WTC11 (cell line): ENCODE results near the gene PHLPP1.

Source experiments
- ATF3 ChIP-seq: sonication (generic); formaldehyde crosslinking; conservative IDR thresholded peaks from 2 replicates; pipeline ENCODE4 v1.8.1; 2022; ENCODE audit warnings: mild to moderate bottlenecking, missing genetic modification reagents
- ATF6 ChIP-seq: sonication (generic); formaldehyde crosslinking; IDR thresholded peaks from 2 replicates; pipeline ENCODE4 v1.8.1; 2023; ENCODE audit warnings: mild to moderate bottlenecking, missing genetic modification reagents
- CREM ChIP-seq: sonication (generic); formaldehyde crosslinking; IDR thresholded peaks from 2 replicates; pipeline ENCODE4 v1.8.1; 2022; ENCODE audit warnings: mild to moderate bottlenecking, missing genetic modification reagents, moderate library complexity
- E2F1 ChIP-seq: sonication (generic); formaldehyde crosslinking; IDR thresholded peaks from 2 replicates; pipeline ENCODE4 v1.8.0; 2022; ENCODE audit warnings: mild to moderate bottlenecking, missing genetic modification reagents
- NFATC4 ChIP-seq: fragments of 250-450 bp; sonication (Bioruptor Pico); IDR thresholded peaks from 2 replicates; pipeline ENCODE4 v1.9.0; 2021; ENCODE audit warnings: mild to moderate bottlenecking
- PRRX2 ChIP-seq: fragments of 250-450 bp; sonication (Bioruptor Pico); IDR thresholded peaks from 2 replicates; pipeline ENCODE4 v1.8.0; 2021; ENCODE audit warnings: mild to moderate bottlenecking
- RELA ChIP-seq: sonication (generic); formaldehyde crosslinking; IDR thresholded peaks from 2 replicates; pipeline ENCODE4 v1.8.1; 2022; ENCODE audit warnings: missing genetic modification reagents, mild to moderate bottlenecking, borderline replicate concordance
- TEAD4 ChIP-seq: sonication (generic); formaldehyde crosslinking; IDR thresholded peaks from 2 replicates; pipeline ENCODE4 v1.8.0; 2022; ENCODE audit warnings: mild to moderate bottlenecking, missing genetic modification reagents
- ZNF423 ChIP-seq: fragments of 250-450 bp; sonication (Bioruptor Pico); IDR thresholded peaks from 2 replicates; pipeline ENCODE4 v2.1.2; 2022; ENCODE audit warnings: mild to moderate bottlenecking, moderate library complexity
- ZNF425 ChIP-seq: fragments of 250-450 bp; sonication (Bioruptor Pico); conservative IDR thresholded peaks from 2 replicates; pipeline ENCODE4 v1.9.0; 2021; ENCODE audit warnings: mild to moderate bottlenecking
- TF ChIP-seq, protein P1 (sequence below): sonication (generic); formaldehyde crosslinking; IDR thresholded peaks from 2 replicates; pipeline ENCODE4 v1.8.0; 2022; ENCODE audit warnings: mild to moderate bottlenecking, missing genetic modification reagents
- TF ChIP-seq, protein P2 (sequence below): fragments of 200-600 bp; IDR thresholded peaks from 2 replicates; pipeline ENCODE4 v1.8.0; 2022; ENCODE audit warnings: antibody characterized with exemption
- TF ChIP-seq, protein P3 (sequence below): sonication (generic); formaldehyde crosslinking; IDR thresholded peaks from 2 replicates; pipeline ENCODE4 v1.8.1; 2022; ENCODE audit warnings: mild to moderate bottlenecking, moderate library complexity, missing genetic modification reagents
- TF ChIP-seq, protein P4 (sequence below): sonication (generic); formaldehyde crosslinking; IDR thresholded peaks from 2 replicates; pipeline ENCODE4 v1.8.1; 2022; ENCODE audit warnings: low read depth, missing genetic modification reagents, borderline replicate concordance

GRCh38 chr18:62981566-62981965, 266.2 kb downstream of the PHLPP1 start:
- TF ChIP-seq, protein P1, sequence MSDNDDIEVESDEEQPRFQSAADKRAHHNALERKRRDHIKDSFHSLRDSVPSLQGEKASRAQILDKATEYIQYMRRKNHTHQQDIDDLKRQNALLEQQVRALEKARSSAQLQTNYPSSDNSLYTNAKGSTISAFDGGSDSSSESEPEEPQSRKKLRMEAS (CRISPR knock-in tag): no peak
- TF ChIP-seq TEAD4 (CRISPR knock-in tag) (no peak), NFATC4 (CRISPR knock-in tag) (no peak), RELA (CRISPR knock-in tag) (no peak), PRRX2 (CRISPR knock-in tag) (no peak), CREM (CRISPR knock-in tag) (no peak), ZNF423 (CRISPR knock-in tag) (no peak), ATF6 (CRISPR knock-in tag) (no peak), ZNF425 (CRISPR knock-in tag) (no peak), E2F1 (CRISPR knock-in tag) (no peak), ATF3 (CRISPR knock-in tag) (no peak)
- TF ChIP-seq, protein P2, sequence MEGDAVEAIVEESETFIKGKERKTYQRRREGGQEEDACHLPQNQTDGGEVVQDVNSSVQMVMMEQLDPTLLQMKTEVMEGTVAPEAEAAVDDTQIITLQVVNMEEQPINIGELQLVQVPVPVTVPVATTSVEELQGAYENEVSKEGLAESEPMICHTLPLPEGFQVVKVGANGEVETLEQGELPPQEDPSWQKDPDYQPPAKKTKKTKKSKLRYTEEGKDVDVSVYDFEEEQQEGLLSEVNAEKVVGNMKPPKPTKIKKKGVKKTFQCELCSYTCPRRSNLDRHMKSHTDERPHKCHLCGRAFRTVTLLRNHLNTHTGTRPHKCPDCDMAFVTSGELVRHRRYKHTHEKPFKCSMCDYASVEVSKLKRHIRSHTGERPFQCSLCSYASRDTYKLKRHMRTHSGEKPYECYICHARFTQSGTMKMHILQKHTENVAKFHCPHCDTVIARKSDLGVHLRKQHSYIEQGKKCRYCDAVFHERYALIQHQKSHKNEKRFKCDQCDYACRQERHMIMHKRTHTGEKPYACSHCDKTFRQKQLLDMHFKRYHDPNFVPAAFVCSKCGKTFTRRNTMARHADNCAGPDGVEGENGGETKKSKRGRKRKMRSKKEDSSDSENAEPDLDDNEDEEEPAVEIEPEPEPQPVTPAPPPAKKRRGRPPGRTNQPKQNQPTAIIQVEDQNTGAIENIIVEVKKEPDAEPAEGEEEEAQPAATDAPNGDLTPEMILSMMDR: no peak
- TF ChIP-seq, protein P3, sequence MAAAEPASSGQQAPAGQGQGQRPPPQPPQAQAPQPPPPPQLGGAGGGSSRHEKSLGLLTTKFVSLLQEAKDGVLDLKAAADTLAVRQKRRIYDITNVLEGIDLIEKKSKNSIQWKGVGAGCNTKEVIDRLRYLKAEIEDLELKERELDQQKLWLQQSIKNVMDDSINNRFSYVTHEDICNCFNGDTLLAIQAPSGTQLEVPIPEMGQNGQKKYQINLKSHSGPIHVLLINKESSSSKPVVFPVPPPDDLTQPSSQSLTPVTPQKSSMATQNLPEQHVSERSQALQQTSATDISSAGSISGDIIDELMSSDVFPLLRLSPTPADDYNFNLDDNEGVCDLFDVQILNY: no peak
- TF ChIP-seq, protein P4, sequence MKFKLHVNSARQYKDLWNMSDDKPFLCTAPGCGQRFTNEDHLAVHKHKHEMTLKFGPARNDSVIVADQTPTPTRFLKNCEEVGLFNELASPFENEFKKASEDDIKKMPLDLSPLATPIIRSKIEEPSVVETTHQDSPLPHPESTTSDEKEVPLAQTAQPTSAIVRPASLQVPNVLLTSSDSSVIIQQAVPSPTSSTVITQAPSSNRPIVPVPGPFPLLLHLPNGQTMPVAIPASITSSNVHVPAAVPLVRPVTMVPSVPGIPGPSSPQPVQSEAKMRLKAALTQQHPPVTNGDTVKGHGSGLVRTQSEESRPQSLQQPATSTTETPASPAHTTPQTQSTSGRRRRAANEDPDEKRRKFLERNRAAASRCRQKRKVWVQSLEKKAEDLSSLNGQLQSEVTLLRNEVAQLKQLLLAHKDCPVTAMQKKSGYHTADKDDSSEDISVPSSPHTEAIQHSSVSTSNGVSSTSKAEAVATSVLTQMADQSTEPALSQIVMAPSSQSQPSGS (CRISPR knock-in tag): no peak
